Chondrocyte (in vitro differentiated cells): ENCODE results near the gene MARK3. TPM values are rescaled to one million over a fixed set of nuclear protein-coding genes. Genes with fewer than 3 reads are reported as not detected.

Source experiments
- DNase-seq: peaks from one replicate; pipeline ENCODE4 v3.0.0; 2021; ENCODE audit warnings: mixed read lengths, low spot score
- H3K27ac Mint-ChIP-seq: one replicate; pipeline ENCODE4 v1.8.0; 2021; ENCODE audit warnings: mild to moderate bottlenecking, moderate library complexity, mixed read lengths; ENCODE audit not compliant: unreplicated experiment
- H3K27me3 Mint-ChIP-seq: 2 replicates; pipeline ENCODE4 v1.8.0; 2021; ENCODE audit warnings: low read depth, mixed read lengths
- H3K36me3 Mint-ChIP-seq: 2 replicates; pipeline ENCODE4 v1.8.0; 2021; ENCODE audit warnings: low read depth, mixed read lengths
- H3K4me1 Mint-ChIP-seq: 2 replicates; pipeline ENCODE4 v1.8.0; 2021; ENCODE audit warnings: low read depth, mild to moderate bottlenecking, mixed read lengths
- H3K4me3 Mint-ChIP-seq: one replicate; pipeline ENCODE4 v1.8.0; 2021; ENCODE audit warnings: mild to moderate bottlenecking, moderate library complexity, mixed read lengths; ENCODE audit not compliant: unreplicated experiment
- H3K9me3 Mint-ChIP-seq: 2 replicates; pipeline ENCODE4 v1.8.0; 2021; ENCODE audit warnings: low read depth, mixed read lengths
- CTCF ChIP-seq: fragments of 200-600 bp; sonication (generic); IDR thresholded peaks from 2 replicates; pipeline ENCODE4 v1.5.0; 2021; ENCODE audit warnings: antibody characterized with exemption, mild to moderate bottlenecking, moderate library complexity
- total RNA-seq: library from RNA; stranded (reverse); gene quantifications from 3 replicates; pipeline ENCODE4 v1.2.1, GENCODE V29; 2021

Gene MARK3
- total RNA-seq, 1 donor from 2014 or later = 65.1 TPM

GRCh38 chr14:103377522-103378037 is 7.6 kb upstream of the MARK3 start:
- no peak for TF ChIP-seq CTCF
- Mint-ChIP-seq H3K27ac (no peak overlapping the region), H3K9me3 (no peaks in the 10 kb centered on the region), H3K36me3 (no peaks in the 10 kb centered on the region), H3K4me1 (peaks cover 2% of the 10 kb centered on the region), H3K27me3 (no peaks in the 10 kb centered on the region), H3K4me3 (no peak overlapping the region)
- DNase-seq = no peak

GRCh38 chr14:103378038-103378854 is 7.0 kb upstream of the MARK3 start:
- Mint-ChIP-seq H3K4me1 (no peaks in the 10 kb centered on the region), H3K9me3 (no peaks in the 10 kb centered on the region), H3K4me3 (no peak overlapping the region), H3K27ac (no peak overlapping the region), H3K36me3 (no peaks in the 10 kb centered on the region), H3K27me3 (no peaks in the 10 kb centered on the region)
- no peak for DNase-seq
- TF ChIP-seq CTCF = no peak

DNA sequence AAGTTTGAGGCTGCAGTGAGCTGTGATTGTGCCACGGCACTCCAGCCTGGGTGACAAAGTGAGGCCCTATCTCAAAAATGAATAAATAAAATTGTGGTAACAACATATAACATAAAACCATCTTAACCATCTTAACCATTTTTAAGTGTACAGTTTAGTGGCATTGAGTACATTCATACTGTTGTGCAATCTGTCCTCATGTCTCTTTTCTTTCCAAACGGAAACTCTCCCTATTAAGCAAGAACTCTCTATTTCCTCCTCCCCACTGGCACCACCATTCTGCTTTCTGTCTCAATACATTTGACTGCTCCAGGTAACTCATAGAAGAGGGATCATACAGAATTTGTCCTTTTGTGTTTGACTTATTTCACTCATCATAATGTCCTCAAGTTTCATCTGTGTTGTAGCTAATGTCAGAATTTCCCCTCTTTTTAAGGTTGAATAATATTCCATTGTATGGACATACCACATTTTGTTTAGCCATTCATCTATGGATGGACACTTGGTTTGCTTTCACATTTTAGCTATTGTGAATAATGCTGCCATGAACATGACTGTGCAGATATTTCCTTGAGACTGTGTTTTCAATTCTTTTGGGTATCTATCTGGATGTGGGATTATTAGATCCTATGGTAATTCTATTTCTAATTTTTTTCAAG is 4.4 kb upstream of the MARK3 start:
- no peak for TF ChIP-seq CTCF
- no peak overlapping the region for H3K27ac Mint-ChIP-seq
- no peaks in the 10 kb centered on the region for H3K27me3 Mint-ChIP-seq
- no peak for DNase-seq
- peaks cover 8% of the 10 kb centered on the region for H3K4me1 Mint-ChIP-seq
- H3K9me3 Mint-ChIP-seq = no peaks in the 10 kb centered on the region
- H3K36me3 Mint-ChIP-seq = no peaks in the 10 kb centered on the region
- H3K4me3 Mint-ChIP-seq = no peak overlapping the region

- H3K4me1 Mint-ChIP-seq = peaks cover 15% of the 10 kb centered on the region
- no peak for DNase-seq
- no peak overlapping the region for H3K4me3 Mint-ChIP-seq
- TF ChIP-seq CTCF = no peak
- no peaks in the 10 kb centered on the region for H3K36me3 Mint-ChIP-seq
- no peaks in the 10 kb centered on the region for H3K27me3 Mint-ChIP-seq
- peak overlapping the region; percentile 46 for H3K27ac Mint-ChIP-seq
- no peaks in the 10 kb centered on the region for H3K9me3 Mint-ChIP-seq
These were observed 2.8 kb upstream of the MARK3 start for GRCh38 chr14:103382376-103382775.

- no peak for DNase-seq
- Mint-ChIP-seq H3K4me3 (peak overlapping the region; percentile 88), H3K9me3 (no peaks in the 10 kb centered on the region), H3K27me3 (no peaks in the 10 kb centered on the region), H3K36me3 (no peaks in the 10 kb centered on the region), H3K4me1 (peaks cover 37% of the 10 kb centered on the region), H3K27ac (peak overlapping the region; percentile 94)
- no peak for TF ChIP-seq CTCF
These were observed 614 bp upstream of the MARK3 start for GRCh38 chr14:103384450-103385151.
